Sigmoid colon (tissue), 4 donors: Measurements from ENCODE around the gene PTH1R.

Source experiments
- EP300 ChIP-seq, 4 donors: sonication (generic); formaldehyde crosslinking; IDR thresholded peaks; one replicate each; pipeline ENCODE4 v1.6.1; 2017; ENCODE audit warnings: antibody characterized with exemption in 4 of 4
- POLR2A ChIP-seq, 2 donors: fragments of 450-650 bp; IDR thresholded peaks; one replicate each; pipeline ENCODE4 v1.6.1; 2016; ENCODE audit warnings: antibody characterized with exemption in 2 of 2, mild to moderate bottlenecking in 2 of 2, moderate library complexity in 2 of 2
- POLR2AphosphoS5 ChIP-seq, 4 donors: sonication (generic); formaldehyde crosslinking; IDR thresholded peaks; one replicate each; pipeline ENCODE4 v1.6.1; 2017; ENCODE audit warnings: antibody characterized with exemption in 4 of 4
- TF ChIP-seq, protein P1 (sequence below), 4 experiments: fragments of 450-650 bp in 3 of 4; fragments of 200-600 bp in 1 of 4; IDR thresholded peaks; one replicate each; pipeline ENCODE4 v1.5.1; 2016 to 2019; ENCODE audit warnings: antibody characterized with exemption in 4 of 4, mild to moderate bottlenecking in 3 of 4, moderate library complexity in 2 of 4

DNA sequence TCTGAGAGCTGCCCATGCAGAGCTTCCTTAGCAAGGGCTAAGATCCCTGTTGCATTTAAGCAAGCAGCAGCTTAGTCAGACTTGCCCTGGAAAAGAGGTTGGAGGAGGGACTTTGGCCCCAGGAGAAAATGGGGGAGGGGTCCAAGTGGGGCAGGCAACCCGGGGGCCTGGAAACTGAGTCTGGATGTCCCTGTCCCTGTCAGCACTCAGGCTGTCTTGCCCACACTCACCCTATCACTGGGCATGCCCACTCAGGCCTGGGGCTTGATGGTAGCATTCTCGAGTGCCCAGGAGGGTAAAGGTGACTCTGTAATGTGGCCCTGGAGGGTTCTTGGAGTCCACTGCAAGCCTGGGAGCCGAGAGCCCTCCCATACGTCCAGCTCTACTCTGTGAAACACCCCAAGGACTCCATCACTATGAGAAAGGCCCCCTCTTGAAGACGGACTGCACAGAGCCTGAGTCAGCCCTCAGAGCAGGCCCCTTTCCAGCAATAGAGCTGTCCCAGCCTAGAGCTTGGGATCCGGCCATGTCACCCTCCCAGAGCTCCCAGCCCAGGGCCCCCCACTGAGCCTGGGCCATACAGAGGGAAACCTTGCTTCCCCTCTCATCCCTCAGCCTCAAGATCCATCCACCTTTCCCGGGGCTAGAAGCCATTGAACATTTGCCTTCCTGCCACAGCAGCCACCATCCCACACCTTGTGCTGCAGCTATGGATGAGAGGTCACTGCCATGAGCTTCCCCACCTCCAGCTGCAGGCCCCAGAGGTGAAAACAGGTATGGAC lies 27.6 kb upstream of the PTH1R start:
- TF ChIP-seq POLR2AphosphoS5 (IDR thresholded peaks at IDR 0.05) (no peak), EP300 (IDR thresholded peaks at IDR 0.05) (no peak), POLR2A (IDR thresholded peaks at IDR 0.05) (no peak)
- TF ChIP-seq, protein P1, sequence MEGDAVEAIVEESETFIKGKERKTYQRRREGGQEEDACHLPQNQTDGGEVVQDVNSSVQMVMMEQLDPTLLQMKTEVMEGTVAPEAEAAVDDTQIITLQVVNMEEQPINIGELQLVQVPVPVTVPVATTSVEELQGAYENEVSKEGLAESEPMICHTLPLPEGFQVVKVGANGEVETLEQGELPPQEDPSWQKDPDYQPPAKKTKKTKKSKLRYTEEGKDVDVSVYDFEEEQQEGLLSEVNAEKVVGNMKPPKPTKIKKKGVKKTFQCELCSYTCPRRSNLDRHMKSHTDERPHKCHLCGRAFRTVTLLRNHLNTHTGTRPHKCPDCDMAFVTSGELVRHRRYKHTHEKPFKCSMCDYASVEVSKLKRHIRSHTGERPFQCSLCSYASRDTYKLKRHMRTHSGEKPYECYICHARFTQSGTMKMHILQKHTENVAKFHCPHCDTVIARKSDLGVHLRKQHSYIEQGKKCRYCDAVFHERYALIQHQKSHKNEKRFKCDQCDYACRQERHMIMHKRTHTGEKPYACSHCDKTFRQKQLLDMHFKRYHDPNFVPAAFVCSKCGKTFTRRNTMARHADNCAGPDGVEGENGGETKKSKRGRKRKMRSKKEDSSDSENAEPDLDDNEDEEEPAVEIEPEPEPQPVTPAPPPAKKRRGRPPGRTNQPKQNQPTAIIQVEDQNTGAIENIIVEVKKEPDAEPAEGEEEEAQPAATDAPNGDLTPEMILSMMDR (IDR thresholded peaks at IDR 0.05), result no peak
